DMS153 treated with DMSO at 0.1 percent for 48 hours (cell line): Measurements from ENCODE around the gene NDEL1.
"Not testable (repeated sequence)": the region's sequence is repeated elsewhere in the genome, so short reads cannot be mapped to it uniquely, and the experiment has no call there.

Source experiments
- DNase-seq: peaks from one replicate; lab custom pipeline; 2025; ENCODE audit not compliant: unreplicated experiment; lab: John Stamatoyannopoulos, UW

The NDEL1 gene, protein sequence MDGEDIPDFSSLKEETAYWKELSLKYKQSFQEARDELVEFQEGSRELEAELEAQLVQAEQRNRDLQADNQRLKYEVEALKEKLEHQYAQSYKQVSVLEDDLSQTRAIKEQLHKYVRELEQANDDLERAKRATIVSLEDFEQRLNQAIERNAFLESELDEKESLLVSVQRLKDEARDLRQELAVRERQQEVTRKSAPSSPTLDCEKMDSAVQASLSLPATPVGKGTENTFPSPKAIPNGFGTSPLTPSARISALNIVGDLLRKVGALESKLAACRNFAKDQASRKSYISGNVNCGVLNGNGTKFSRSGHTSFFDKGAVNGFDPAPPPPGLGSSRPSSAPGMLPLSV

DNA sequence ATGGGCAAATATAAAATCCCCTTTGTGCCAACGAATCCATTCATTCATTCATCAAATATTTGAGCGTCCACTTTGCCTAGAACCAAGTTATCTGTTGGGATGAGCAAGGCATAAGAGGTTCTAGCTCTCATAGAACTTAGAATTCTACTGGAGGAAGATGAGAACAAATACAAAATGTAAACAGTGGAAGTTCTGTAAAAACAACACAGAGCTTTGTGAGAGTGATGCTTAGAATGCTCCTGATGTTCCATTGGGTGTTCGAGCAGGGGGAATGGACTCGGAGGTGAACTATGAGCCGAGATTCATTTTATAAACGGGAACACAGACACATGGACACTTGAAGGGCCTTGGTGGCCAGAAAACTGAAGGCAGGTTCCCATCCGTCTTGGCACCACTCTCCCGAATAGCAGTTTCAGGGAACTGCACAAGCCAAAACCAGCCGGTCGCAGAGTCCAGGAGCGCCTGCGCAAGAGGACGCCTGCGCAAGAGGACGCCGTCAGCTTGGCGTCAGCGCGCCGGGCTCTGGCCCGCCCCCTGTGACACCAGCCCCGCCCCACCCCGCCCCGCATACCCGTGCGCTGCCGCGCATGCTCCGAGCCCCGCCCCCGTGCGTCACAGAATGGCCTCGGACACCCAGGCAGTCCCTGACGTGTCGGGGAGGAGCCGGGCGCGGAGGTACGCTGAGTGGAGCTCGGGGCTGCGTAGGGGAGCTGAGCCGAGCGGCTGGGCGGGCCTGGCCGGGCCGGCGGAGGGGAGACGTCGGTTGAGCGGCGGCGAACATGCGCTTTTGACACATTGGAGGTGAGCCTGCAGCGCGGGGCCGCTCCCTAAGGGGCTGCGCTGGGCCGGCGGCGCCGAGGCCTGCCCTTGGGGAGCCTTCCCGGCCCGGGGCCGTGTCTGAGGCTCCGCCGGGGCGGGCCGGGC is at the start of gene NDEL1:
TSS of gene NDEL1 (plus strand) at position 640 of the 924 bp plus-strand sequence. CDS start 8,388 bp downstream, outside the sequence.
- peak; percentile 30 for DNase-seq

- DNase-seq = no peak
Measured at GRCh38 chr17:8386841-8387240, 48.8 kb upstream of the NDEL1 start.

DNA sequence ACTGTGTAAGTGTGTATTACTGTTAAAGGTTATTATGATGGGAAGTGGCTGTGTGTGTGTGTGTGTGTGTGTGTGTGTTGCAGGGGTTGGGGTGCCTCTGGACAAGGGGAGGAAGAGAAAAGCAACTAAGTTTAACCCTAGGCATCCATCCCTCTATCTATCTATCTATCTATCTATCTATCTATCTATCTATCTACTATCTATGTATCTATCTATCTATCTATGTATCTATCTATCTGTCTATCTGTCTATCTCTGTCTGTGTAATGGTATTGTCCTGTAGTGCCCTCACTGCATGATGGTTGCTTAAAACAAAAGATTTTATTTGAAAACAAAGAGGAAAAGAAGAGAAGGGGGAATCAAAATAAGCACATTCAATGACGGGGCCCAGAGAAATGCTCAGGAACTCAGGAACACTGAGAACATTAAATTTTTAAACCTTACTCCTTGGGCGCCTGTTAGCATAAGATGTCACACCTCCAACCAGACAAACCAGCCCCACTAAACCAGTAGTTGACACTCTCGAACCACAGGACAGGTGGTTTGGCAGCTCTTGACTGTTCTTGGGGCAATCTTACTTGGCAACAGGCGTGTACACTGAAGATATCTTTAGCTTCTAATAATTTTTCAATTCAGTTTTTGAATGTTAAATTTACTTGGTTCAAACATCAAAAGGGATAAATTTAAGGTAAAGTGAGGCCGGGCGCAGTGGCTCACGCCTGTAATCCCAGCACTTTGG is 47.6 kb upstream of the NDEL1 start:
- DNase-seq = no peak

DNA sequence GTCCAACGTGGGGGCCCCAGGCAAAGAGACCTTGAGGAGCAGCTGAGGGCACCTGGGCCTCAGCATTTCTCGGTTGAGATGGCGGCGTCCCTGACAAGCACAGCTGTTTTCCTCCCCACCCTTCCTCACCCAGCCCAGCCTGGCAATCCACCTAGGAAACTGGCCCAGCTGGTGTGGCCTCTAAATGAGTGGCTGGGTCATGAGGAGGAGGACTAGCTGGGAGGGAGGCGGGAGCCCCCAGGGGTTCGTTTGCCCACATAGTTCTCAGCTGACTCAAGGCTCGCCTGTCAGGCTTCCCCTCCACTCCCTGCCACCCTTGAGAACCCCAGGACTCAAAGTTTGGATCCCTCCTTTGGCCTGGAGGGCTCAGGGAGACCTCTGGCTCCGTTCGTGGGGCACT is 44.0 kb upstream of the NDEL1 start:
- no peak for DNase-seq

- no peak for DNase-seq
Measured at GRCh38 chr17:8392274-8392673, 43.4 kb upstream of the NDEL1 start.

- DNase-seq = no peak
Measured at GRCh38 chr17:8392674-8393469, 42.8 kb upstream of the NDEL1 start.

DNA sequence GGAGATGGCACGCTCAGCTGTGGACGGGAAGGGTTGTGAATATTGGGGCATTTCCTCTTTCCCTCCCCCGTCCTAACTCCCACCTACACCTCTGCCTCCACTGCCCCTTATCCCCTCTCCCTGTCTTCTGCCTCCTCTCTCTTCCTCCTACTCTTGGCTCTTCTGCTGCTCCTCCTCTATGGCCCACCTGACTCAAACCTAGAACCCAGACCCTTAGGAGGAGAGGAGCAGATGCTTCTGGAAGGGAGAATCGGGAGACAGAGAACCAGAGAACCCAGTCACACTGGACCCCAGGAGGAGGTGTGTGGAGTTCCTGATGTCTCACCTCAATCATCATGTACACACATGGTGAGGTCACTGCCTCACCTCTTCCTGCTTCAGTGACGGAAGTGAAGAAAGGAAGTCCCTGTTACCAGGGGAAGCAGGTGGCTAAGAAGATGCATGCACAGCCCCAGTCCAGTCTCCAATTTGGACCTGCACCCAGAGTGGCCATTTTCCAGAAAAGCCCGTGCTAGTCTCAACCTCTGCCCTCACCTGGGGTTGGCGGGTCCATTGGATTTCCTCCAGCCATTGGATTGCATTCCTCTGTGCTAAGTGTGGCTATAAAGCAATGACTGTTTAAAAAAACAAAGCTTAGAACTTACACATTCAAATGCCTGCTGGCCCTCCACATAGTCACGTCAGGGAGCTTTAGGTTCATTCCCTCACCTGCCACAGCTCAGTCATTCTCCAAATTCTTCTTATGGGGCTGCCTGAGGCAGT is 42.0 kb upstream of the NDEL1 start:
- DNase-seq = no peak

- not testable (repeated sequence) for DNase-seq
Measured at GRCh38 chr17:8394497-8394896, 41.2 kb upstream of the NDEL1 start.

GRCh38 chr17:8397636-8398035 is 38.0 kb upstream of the NDEL1 start, which contains the start of gene RNF222:
Gene RNF222 (minus strand): TSS chr17:8397827. CDS start chr17:8393461, 4,366 bp downstream.
- DNase-seq = no peak

DNA sequence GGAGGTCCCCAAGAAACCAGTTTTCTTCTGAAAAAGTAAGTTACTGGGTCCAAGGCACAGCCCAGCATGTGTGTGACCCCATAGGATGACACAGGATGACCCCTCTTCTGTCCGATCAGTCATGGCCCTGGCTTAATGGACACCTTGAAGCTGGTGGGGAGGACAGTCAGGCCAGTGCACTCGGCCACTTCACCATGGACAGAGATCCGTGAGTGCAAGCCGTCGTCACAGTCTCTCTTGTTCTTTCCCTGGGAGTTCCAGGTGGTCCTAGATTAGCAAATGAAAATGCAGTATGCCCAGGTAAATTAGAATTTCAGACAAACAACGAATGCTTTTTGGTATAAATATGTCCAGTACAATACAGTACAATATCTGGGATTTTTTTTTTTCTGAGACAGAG is 36.7 kb upstream of the NDEL1 start:
- DNase-seq = no peak

- no peak for DNase-seq
Measured at GRCh38 chr17:8401107-8401506, 34.6 kb upstream of the NDEL1 start.

GRCh38 chr17:8402921-8403536 is 32.7 kb upstream of the NDEL1 start:
- DNase-seq = no peak

GRCh38 chr17:8405499-8406016 is 30.1 kb upstream of the NDEL1 start:
- no peak for DNase-seq

DNA sequence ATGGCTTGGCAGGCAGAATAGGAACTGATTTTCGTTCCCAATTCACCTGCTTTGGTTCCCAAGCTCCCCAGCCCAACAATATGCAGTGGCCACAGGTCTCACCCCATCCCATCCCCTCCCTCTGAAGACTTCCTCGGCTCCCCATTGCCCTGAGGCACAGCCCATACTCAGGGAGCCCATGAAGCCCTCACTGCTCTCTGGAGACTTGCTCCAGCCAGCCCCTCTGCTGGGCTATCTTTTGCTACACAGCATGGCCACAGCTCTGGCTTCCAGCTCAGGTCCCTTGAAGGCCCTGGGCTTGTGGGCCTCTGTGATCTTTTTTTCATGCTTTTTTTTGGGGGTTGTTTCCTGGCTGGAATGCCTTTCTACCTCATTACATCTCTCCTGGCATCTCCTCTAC is 29.5 kb upstream of the NDEL1 start:
- no peak for DNase-seq

GRCh38 chr17:8408371-8408770 is 27.3 kb upstream of the NDEL1 start:
- no peak for DNase-seq

DNA sequence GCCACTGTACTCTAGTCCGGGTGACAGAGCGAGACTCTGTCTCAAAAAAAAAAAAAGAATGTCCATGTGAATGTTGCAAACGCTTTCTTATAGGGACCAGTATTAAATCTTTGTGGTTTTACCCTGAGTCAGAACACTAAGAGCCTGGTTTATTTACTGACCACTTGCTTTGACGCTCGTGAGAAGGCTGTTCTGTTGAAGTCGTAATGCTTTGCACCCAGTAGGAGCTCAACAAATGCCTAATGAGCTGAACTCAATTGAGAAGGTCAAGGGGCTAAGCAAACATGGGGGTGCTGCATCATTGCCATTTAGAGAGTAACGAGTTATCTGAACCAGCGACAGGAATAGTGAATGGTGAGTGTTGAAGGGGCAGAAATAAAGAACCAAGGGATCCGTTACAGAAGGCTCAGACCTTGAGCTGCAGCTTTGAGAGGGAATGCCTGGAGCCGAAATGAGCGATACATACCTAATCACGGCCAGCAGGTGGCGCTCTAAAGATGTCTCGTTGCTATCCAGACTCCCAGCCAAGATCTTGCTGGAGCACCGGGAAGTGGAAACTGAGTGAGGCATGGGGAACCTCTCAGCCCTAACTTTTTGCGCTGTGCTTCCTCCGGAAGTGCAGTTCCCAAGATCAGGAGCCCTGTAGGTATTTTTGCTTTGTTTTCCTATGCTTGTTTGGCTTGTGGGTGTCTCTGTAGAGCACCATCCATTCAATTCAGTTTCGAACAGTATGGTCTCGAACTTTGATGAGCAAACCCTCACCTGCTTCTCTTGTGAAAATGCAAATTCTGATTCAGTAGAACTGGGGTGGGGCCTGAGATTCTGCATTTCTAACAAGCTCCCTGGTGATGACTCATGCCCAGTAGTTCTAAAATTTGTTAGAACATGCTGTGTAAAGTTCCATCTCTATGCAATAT is 25.5 kb upstream of the NDEL1 start:
- peak; percentile 21 for DNase-seq

- no peak for DNase-seq
Measured at GRCh38 chr17:8410883-8411238, 24.8 kb upstream of the NDEL1 start.

DNA sequence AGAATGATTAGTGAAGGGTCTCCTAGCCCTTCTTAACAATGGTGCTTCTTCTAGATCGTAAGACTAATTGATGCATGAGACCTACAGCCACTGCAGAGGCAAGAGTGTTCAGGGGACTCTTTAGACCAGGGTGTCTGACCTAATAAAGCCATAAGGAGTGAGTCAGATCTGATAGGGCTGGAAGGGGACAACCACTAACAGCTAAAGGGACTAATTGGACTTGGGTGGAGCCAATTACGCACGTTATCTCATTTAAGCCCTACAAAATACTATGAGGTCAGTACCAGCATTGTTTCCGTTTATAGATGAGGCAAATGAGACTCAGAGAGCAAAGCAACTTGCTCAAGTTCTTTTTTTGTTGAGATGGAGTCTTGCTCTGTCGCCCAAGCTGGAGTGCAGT is 23.6 kb upstream of the NDEL1 start:
- DNase-seq = no peak
